Activated CD4-positive, CD25-positive, alpha-beta regulatory T cell (primary cell): ENCODE measurements around the gene CIRBP.
"Not testable (repeated sequence)": the region's sequence is repeated elsewhere in the genome, so short reads cannot be mapped to it uniquely, and the experiment has no call there.

ENCODE experiments used
- DNase-seq, 4 experiments: peaks; one replicate each; lab custom pipeline; 2025; lab: John Stamatoyannopoulos, UW

Gene CIRBP

DNA sequence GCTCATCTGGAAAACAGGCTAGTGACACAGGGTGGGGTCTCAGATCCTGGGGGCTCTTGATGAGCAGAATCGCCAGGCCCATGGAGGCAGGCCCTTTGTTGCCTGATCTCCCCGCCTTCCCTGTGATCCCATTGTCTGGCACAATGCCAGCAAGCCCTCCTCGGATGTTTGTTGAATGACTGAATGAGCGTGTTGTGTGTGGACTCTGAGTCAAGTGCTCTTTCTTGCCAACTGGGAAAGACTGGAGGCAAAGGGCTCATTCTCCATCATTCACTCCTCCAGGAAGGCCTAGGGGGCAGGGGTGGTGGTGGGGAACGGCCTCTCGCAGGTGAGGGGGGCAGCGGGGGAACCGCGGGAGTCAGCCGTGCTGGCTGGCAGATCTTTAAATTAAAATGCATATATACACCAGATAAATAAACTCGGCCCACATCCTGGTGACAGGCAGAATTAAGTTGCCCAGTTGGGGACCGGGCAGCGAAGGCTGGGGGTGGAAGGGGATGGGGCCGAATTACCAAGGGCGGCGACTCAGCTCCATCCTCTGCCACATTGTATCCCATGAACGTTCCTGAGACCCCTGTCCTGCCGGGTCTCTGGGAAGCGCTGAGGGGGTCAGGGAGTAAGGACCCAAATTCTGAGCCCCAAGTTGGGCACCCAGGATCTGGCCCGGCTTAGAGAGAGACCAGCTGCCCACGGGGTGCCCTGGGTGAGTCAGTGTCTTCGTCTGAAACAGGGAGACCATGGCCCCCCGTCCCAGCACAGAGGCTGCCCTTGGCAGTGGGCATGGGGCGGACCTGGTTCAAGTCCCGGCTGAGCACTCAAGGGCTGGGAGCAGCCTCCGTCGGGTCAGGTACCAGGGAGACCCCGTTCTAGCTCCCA lies 41.1 kb downstream of the CIRBP start:
- DNase-seq: no peak

DNA sequence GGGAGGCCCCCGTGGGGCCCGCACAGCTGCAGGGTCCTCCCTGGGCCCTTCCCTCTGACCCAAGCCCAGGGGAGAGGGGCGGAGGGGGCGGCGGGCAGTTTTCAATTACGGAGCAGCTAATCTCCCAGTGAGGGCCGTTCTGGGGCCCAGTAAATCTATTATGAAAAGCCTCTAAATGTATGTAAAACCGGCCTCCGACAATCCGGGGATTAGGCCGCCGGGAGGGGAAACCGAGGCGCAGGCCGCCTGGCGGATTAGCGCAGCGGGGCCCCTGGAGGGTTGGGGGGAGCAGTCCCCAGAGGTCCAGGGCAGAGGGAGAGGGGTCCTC lies 41.7 kb downstream of the CIRBP start:
- no peak for DNase-seq

DNA sequence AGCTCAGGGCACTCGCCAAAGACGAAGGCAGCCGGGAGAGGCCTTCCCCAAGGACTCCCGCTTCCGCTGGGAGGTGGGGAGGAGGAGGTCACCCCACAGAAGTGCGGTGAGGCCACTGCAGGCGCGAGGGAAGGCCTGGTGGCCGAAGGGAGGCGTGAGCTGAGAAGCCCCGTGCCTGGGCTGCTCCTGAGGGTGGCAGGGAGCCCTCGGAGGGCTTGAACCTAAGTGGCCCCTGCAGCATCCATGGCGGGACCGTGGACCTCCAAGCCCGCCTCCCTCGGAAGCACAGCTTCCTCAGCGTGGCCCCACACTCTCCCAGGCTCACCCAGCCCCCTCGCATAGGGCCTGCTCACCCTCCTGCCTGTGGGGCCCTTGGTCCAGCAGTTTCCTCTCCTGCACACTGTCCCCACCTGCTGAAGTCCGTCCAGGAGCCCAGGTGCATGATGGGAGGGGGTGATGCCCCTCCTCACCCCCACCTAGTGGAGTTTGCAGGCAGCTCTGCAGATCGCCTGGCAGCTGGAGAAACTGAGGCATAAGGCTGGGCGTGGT lies 42.5 kb downstream of the CIRBP start:
- DNase-seq: no peak

DNA sequence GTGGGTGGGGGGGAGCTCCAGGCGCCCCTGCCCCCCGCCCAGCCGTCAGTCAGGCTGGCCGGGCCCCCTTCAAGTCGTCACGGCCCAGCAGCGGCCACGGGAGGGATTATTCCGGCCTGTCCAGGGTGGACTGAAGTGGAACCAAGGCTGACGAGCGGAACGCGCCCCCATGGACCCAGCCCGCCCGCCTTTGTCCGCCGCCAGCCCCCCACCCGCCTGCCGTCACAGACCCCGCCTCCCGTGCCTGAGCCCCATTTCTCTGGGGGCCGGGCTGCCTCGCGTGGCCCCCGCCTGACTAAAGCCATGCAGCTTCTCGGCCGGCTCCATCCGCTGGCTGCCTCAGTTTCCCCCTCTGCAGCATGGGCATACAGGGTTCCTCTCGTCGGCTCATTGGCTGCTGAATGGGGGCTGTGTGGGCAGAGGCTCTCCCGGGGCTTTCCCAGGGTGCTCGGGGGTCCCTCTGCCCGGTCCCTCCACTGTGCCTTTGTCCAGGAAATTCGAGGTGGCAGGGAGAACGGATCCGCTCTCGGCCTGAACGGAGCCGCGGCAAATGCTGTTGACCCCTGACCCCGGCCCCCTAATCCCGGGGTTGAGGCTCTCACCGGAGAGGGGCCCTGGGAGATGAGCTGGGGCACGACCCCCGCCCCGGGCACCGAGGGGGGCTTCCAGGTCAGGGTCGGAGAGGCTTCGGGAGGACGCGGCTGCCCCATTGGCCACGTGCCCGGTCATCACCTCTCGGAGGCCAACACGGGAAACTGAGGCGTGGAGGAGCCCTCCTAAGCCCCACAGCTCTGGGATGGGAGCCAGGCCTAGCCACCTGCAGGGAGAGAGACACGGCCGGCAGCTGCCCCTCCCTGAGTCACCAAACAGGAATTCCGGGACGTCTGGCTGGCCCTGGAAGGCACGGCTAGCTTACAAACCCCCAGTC lies 43.9 kb downstream of the CIRBP start:
- DNase-seq: no peak

DNA sequence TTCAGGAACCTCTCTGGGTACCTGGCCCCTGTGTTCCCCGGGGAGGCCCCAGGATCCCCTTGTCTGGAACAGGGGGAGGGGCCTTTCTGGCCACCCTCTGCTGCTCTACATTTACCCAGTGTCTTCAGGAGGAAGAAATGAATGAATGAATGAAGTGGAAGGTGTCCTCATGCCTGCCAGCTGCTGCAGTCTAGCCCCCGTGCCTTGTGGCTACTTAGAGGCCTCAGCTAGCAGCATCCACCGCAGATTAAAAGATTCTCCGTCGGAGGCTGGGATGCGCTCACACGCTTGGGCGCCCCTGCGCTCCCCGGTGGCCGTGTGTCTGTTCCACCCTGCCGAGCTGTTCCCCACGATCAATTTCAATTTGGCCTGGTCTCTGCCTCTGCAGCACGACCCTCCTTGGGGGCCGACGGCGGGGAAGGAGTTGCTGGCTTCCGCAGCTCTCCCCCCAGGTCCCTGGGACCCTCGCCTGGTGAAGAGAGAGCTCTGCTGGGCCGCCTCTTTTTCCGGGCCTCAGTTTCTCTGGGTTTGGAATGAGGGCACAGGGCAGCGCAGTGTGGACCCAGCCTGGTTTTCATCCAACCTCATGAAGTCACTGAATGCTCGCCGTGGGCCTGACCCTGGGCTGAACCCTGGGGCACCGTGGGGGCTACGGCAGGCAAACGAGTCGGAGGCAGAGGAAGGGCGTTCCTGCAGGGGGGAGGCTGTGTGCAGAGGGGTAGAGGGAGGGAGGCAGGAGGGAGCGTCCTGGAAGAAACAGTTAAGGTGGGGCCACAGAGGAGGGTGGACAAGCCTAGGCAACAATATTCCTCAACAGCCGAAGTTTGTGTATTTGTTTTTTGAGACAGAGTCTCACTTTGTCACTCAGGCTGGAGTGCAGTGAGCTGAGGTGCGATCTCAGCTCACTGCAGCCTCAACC lies 44.8 kb downstream of the CIRBP start:
- DNase-seq: no peak

DNA sequence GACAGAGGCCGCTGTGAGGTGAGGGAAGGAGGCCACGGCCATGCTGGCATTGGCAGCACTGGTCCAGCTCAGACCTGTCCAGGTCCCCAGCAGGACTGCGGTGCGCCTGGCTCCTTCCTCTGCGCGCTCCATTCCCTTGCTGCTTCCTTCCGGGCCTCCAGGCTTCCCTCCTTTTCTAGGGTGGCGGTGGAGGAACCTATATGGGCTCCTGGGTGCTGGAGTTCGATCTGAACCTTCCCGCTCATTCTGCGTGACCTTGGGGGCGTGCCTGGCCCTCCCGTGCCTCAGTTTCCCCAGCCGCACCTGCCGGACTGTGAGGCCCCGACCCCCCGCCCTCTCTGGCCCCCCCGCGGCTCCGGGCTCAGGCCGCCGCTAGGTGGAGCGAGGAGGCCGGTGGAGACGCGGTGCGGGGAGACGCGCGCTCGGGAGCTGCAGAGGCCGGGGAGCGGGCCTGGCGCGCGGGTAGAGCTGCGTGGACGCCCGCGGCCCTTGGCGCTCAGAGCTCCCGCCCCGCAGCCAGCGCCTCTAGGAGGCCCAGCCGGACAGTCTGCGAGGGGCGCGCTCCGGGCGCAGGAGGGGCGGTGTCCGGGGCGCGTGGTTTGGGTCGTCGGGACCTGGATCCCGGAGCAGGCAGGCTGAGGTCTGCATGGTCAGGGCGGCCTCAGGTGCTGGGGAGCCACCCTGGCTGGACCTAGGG lies 46.5 kb downstream of the CIRBP start:
- DNase-seq: no peak

DNA sequence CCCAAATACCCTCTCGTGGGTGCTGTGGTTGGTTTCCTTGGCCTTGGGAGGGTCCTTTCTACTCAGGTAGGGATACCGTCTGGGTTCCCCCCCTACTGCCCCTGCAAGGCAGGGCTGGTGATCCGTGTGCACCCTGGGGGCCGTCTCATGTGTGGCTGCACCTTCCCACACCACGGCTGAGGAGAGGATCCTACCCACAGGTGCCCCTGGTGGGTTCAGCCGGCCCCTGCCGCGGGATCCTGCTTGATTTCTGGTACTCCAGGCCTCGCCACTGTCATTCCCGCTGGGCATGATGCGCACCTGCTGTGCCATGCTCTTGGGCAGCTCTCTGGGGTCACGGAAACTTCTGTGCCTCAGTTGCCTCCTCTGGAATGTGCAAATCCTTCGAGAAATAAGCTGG lies 47.3 kb downstream of the CIRBP start:
- DNase-seq: no peak

DNA sequence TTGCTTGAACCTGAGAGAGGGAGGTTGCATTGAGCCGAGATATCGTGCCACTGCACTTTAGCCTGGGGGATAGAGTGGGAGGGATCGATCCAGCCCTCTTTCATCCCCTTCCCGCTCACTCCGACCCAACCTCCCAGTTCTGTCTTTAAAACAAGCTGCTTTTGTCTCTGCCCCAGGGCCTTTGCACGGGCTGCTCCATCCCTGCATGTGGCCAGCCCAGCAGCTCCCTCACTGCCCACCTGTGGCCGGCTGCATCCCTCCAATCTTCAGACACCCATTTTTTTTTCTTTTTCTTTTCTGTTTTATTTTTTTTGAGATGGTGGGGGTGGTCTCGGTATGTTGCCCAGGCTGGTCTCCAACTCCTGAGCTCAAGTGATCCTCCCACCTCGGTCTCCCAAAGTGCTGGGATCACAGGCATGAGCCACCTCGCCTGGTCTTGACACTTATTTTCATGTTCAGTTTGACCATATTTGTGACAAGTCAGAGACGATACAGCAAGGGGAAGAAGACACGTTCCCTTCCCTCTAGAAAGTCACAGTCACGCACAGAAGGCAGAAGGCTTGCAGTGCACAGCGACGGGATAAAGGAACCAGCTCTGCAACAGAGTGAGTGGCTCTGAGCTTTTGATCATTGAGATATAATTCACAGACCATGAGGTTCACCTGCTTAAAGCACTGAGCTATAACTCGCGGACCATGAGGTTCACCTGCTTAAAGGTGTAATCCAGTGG lies 48.3 kb downstream of the CIRBP start:
- no peak for DNase-seq

DNA sequence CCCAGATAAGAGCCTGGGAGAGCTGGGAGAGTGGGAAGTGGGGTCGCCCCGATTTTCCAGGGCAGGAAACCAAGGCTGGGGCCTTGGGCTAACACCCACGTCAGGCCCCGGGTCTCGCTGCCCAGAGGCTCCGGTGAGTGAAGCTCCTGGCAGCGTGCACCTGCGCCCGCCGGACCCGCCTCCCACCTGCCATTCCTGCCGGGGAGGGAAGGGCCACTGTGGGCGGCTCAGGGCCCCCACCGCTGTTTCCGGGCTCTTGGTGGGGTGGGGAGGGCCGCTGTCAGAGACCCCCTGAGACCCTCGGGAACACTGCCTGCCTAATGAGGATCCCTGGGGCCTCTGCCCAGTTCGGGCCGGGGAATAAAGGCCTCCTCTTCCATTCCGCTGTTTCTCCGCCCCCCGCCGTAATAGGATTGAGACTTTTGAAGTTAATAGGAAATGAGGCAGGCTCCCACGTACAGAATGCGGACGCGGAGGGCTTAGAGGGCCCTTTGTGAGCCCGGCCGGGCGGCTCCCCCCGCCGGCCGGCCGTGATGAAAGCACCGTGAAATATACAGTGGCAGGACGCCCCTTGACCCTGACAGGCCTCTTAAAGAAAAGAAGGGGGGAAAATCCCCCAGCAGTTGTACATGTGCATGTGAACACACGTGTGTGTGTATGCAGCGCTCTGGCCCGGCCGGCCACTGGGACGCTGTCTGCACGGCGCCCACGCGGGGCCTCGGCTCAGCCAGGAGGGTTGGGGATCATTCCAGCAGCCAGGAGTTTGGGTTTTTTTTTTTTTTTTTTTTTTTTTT lies 49.7 kb downstream of the CIRBP start:
- no peak for DNase-seq

DNA sequence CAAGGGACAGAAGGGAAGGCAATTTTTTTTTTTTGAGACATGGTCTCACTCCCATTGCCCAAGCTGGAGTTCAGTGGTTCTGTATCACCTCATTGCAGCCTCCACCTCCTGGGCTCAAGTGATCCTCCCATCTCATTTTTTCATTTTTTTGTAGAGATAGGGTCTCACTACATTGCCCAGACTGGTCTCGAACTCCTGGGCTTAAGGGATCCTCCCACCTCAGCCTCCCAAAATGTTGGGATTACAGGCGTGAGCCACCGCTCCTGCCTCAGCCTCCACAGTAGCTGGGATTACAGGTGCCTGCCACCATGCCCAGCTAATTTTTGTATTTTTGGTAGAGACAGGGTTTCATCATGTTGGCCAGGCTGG lies 51.1 kb downstream of the CIRBP start:
- not testable (repeated sequence) for DNase-seq

DNA sequence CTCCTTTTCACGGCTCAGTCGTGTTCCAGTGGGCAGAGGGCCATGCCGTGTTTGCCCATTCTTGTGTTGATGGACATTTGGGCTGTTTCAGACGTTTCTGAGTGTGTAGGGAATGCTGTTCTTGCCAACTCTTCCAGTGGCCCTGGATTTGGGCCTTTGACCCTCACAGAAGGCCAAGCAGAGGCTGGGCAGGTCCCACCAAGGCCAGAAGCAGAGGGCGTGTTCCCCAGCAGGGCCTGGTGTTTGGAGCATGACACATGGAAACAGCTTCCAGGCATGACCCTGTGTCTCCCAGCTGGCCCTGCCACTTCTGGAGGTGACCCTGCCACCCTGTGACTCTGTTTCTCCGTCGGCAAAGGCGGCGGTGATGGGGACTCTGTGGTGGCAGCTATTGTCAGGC lies 52.4 kb downstream of the CIRBP start:
- no peak for DNase-seq

DNA sequence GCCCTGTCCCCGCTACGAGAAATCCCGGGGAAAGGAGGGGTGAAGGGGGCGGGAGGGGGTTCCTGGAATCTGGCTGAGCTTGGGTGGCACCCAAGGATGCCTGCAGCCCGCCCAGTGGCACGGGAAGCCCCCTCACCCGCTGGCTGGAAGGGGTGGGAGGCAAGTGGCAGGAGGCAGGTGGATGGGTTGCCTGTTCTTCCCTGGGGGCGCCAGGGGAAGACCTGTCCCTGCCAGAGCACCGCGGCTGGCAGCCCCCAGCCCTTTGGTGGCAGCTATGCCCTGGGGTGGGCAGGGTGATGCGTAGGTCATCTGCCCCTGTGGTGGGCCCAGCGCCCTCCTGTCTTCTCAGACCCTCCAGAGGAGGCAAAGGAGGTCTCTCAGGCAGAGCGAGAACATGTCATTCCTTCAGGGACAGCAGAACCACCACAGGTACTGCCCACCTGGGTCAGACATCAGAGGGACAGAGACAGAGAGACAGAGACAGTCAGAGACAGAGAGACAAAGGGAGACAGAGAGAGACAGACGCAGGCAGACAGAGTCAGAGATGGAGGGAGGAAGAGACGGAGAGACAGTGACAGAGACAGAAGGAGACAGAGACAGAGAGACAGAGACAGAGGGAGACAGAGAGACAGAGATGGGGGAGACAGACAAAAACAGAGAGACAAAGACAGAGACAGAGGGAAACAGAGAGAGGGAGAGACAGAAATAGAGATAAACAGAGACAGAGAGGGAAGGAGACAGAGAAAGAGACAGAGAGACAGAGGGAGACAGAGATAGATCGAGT lies 53.3 kb downstream of the CIRBP start:
- DNase-seq: no peak

DNA sequence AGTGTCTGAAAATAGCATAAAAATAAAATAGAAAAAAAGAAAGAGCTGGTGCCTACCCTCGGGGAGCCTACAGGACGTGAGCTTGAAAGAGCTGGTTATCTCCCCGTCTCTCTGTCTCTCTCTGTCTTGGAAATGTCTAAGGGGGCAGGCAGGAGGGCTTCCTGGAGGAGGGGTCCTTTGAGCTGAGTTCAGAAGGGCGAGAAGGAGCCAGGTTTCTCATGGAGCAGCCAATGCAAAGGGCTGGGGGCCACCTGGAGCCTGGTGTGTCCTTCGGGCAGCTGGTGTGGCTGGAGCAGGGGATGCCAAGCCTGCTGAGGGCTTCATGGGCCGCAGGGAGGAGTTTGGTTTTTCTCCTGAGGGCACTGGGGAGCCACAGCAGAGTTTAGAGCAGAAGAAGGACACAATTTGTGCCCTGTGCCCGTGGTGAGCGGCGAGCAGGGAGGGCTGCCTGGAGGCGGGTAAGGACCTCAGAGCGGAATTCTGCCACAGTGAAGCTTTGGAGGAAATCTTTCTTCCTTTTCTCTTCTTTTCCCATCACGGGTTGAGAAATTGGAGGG lies 55.2 kb downstream of the CIRBP start:
- DNase-seq: no peak
